Kidney glomerular epithelial cell (primary cell): ENCODE results near the gene MMUT.
"Not testable (repeated sequence)": the region's sequence is repeated elsewhere in the genome, so short reads cannot be mapped to it uniquely, and the experiment has no call there.

Source experiments
- DNase-seq: peaks from one replicate; lab custom pipeline; 2025; lab: John Stamatoyannopoulos, UW

MMUT gene

GRCh38 chr6:49423817-49424216 lies 39.2 kb downstream of the MMUT start:
- DNase-seq: peak; percentile 32

GRCh38 chr6:49416195-49416594 lies 46.9 kb downstream of the MMUT start:
- DNase-seq: no peak

GRCh38 chr6:49415358-49415757 lies 47.7 kb downstream of the MMUT start:
- DNase-seq: peak; percentile 54

GRCh38 chr6:49410564-49410963 lies 52.5 kb downstream of the MMUT start:
- no peak for DNase-seq

- DNase-seq: peak; percentile 82
Observed at GRCh38 chr6:49409951-49410542, 53.0 kb downstream of the MMUT start.

GRCh38 chr6:49406250-49406970 lies 56.6 kb downstream of the MMUT start:
- no peak for DNase-seq

GRCh38 chr6:49401063-49401462 lies 62.0 kb downstream of the MMUT start:
- no peak for DNase-seq

GRCh38 chr6:49386667-49387508 lies 76.2 kb downstream of the MMUT start:
- not testable (repeated sequence) for DNase-seq

GRCh38 chr6:49384904-49385303 lies 78.1 kb downstream of the MMUT start:
- no peak for DNase-seq
